ENCODE measurements around the gene RBM12.

The RBM12 gene

DNA sequence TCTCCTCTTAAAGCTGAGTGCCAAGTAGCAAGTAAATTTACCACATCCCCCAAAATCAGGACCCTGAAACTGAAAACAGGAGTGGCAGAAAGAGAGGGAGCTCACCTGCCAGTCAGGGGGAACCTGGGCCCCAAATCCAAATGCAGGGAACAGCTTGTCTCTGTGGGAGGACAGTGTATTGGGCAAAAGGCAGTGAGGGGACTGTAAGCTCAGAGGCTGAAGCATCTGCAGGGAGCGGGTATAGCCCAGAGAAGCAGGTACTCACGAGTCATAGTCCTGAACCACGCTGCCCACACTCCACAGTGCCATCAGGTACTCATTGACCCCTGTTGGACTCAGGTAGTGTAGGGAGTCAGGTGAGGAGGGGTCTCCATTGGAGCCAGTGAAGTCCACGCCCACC is 34.1 kb downstream of the RBM12 start:
- peaks cover 31% of the 10 kb centered on the region for H3K36me3 Mint-ChIP-seq (ENCODE audit: low read depth)
- H3K27me3 Mint-ChIP-seq (ENCODE audit: low read depth): no peaks in the 10 kb centered on the region
- no peak for DNase-seq (ENCODE audit: low spot score)
- H3K4me3 Mint-ChIP-seq: no peak overlapping the region
- H3K27ac Mint-ChIP-seq: no peak overlapping the region
- no peaks in the 10 kb centered on the region for H3K9me3 Mint-ChIP-seq
- no peaks in the 10 kb centered on the region for H3K4me1 Mint-ChIP-seq (ENCODE audit: low read depth)

DNA sequence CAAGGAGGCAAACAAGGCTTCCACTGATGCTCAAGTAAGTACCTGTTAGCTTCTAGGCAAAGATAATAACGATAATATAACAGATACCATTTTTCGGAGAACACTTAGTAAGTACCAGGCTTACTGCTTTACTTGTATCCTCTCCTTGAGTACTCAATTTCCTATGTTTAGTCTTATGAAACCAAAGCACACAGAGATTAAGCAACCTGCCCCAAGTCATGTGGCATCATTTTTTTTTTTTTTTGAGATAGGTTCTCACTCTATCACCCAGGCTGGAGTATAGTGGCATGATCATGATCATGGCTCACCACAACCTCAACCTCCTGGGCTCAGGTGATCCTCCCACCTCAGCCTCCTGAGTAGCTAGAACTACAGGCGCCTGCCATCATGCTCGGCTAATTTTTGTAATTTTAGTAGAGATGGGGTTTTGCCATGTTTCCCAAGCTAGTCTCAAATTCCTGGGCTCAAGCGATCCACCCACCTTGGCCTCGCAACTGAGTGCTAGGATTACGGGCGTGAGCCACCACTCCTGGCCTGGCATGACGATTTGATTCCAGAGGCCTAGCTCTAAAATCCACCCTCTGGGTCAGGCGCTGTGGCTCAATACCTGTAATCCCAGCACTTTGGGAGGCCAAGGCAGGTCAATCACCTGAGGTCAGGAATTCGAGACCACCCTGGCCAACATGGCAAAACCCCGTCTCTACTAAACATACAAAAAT is 35.1 kb downstream of the RBM12 start:
- H3K4me1 Mint-ChIP-seq (ENCODE audit: low read depth): no peaks in the 10 kb centered on the region
- DNase-seq (ENCODE audit: low spot score): no peak
- H3K4me3 Mint-ChIP-seq: no peak overlapping the region
- H3K27me3 Mint-ChIP-seq (ENCODE audit: low read depth): no peaks in the 10 kb centered on the region
- no peaks in the 10 kb centered on the region for H3K9me3 Mint-ChIP-seq
- no peak overlapping the region for H3K27ac Mint-ChIP-seq
- H3K36me3 Mint-ChIP-seq (ENCODE audit: low read depth): peaks cover 37% of the 10 kb centered on the region

GRCh38 chr20:35627121-35627520 is 37.6 kb downstream of the RBM12 start:
- Mint-ChIP-seq H3K27me3 (ENCODE audit: low read depth) (no peaks in the 10 kb centered on the region), H3K27ac (no peak overlapping the region), H3K4me1 (ENCODE audit: low read depth) (no peaks in the 10 kb centered on the region), H3K36me3 (ENCODE audit: low read depth) (peaks cover 37% of the 10 kb centered on the region), H3K9me3 (no peaks in the 10 kb centered on the region), H3K4me3 (no peak overlapping the region)
- no peak for DNase-seq (ENCODE audit: low spot score)

- H3K4me1 Mint-ChIP-seq (ENCODE audit: low read depth): no peaks in the 10 kb centered on the region
- H3K36me3 Mint-ChIP-seq (ENCODE audit: low read depth): peaks cover 38% of the 10 kb centered on the region
- H3K27ac Mint-ChIP-seq: no peak overlapping the region
- H3K4me3 Mint-ChIP-seq: no peak overlapping the region
- no peak for DNase-seq (ENCODE audit: low spot score)
- H3K9me3 Mint-ChIP-seq: no peaks in the 10 kb centered on the region
- H3K27me3 Mint-ChIP-seq (ENCODE audit: low read depth): no peaks in the 10 kb centered on the region
Observed at GRCh38 chr20:35626386-35627001, 38.2 kb downstream of the RBM12 start.

GRCh38 chr20:35625584-35626385 is 38.9 kb downstream of the RBM12 start:
- no peak for DNase-seq (ENCODE audit: low spot score)
- H3K27ac Mint-ChIP-seq: no peak overlapping the region
- no peaks in the 10 kb centered on the region for H3K4me1 Mint-ChIP-seq (ENCODE audit: low read depth)
- H3K4me3 Mint-ChIP-seq: no peak overlapping the region
- peaks cover 36% of the 10 kb centered on the region for H3K36me3 Mint-ChIP-seq (ENCODE audit: low read depth)
- no peaks in the 10 kb centered on the region for H3K27me3 Mint-ChIP-seq (ENCODE audit: low read depth)
- H3K9me3 Mint-ChIP-seq: no peaks in the 10 kb centered on the region

- Mint-ChIP-seq H3K27ac (no peak overlapping the region), H3K36me3 (ENCODE audit: low read depth) (peaks cover 16% of the 10 kb centered on the region), H3K4me3 (no peak overlapping the region), H3K27me3 (ENCODE audit: low read depth) (no peaks in the 10 kb centered on the region), H3K4me1 (ENCODE audit: low read depth) (peaks cover 21% of the 10 kb centered on the region), H3K9me3 (no peaks in the 10 kb centered on the region)
- DNase-seq (ENCODE audit: low spot score): no peak
Observed at GRCh38 chr20:35621560-35621946, 43.1 kb downstream of the RBM12 start.

- H3K4me1 Mint-ChIP-seq (ENCODE audit: low read depth): peaks cover 21% of the 10 kb centered on the region
- no peaks in the 10 kb centered on the region for H3K27me3 Mint-ChIP-seq (ENCODE audit: low read depth)
- H3K36me3 Mint-ChIP-seq (ENCODE audit: low read depth): peaks cover 11% of the 10 kb centered on the region
- H3K9me3 Mint-ChIP-seq: no peaks in the 10 kb centered on the region
- DNase-seq (ENCODE audit: low spot score): no peak
- H3K27ac Mint-ChIP-seq: no peak overlapping the region
- H3K4me3 Mint-ChIP-seq: no peak overlapping the region
Observed at GRCh38 chr20:35620818-35621559, 43.7 kb downstream of the RBM12 start.

DNA sequence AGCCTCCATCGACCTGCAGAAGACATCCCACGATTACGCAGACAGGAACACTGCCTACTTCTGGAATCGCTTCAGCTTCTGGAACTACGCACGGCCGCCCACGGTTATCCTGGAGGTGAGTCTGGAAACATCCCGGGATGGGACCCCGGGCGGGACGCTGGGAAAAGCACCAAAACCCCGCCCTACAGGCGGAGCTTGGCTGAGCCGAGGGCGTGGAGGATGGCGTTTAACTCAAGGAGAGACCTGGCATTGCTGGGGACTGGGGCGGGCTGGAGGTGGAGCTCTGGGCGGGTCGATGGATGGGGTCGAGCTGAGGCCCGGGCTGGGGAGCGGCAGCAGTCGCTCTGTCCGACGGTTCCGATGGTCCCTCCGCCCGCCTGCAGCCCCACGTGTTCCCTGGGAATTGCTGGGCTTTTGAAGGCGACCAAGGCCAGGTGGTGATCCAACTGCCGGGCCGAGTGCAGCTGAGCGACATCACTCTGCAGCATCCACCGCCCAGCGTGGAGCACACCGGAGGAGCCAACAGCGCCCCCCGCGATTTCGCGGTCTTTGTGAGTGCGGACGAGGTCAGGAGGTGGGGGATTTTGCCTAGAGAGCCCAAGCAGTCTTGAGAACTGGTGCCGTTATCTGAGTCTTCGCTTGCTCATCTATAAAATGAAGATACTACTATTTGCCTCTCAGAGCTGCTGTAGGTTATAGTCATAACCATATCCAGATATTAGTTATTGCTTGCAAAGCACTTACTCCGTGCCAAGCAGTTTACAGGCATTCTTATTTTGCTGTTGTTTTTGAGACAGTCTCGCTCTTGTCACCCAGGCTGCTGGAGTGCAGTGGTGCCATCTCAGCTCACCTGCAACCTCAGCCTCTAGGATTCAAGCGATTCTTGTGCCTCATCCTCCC is 45.3 kb downstream of the RBM12 start:
- Mint-ChIP-seq H3K4me1 (ENCODE audit: low read depth) (peaks cover 25% of the 10 kb centered on the region), H3K27ac (peak overlapping the region; percentile 83), H3K9me3 (no peaks in the 10 kb centered on the region), H3K36me3 (ENCODE audit: low read depth) (peaks cover 2% of the 10 kb centered on the region), H3K4me3 (peak overlapping the region; percentile 86), H3K27me3 (ENCODE audit: low read depth) (no peaks in the 10 kb centered on the region)
- DNase-seq (ENCODE audit: low spot score): peak; percentile 88

- DNase-seq (ENCODE audit: low spot score): peak; percentile 17
- peaks cover 27% of the 10 kb centered on the region for H3K4me1 Mint-ChIP-seq (ENCODE audit: low read depth)
- H3K27ac Mint-ChIP-seq: peak overlapping the region; percentile 91
- H3K9me3 Mint-ChIP-seq: no peaks in the 10 kb centered on the region
- H3K27me3 Mint-ChIP-seq (ENCODE audit: low read depth): no peaks in the 10 kb centered on the region
- H3K36me3 Mint-ChIP-seq (ENCODE audit: low read depth): peaks cover 2% of the 10 kb centered on the region
- H3K4me3 Mint-ChIP-seq: peak overlapping the region; percentile 86
Observed at GRCh38 chr20:35618263-35619131, 46.2 kb downstream of the RBM12 start.

DNA sequence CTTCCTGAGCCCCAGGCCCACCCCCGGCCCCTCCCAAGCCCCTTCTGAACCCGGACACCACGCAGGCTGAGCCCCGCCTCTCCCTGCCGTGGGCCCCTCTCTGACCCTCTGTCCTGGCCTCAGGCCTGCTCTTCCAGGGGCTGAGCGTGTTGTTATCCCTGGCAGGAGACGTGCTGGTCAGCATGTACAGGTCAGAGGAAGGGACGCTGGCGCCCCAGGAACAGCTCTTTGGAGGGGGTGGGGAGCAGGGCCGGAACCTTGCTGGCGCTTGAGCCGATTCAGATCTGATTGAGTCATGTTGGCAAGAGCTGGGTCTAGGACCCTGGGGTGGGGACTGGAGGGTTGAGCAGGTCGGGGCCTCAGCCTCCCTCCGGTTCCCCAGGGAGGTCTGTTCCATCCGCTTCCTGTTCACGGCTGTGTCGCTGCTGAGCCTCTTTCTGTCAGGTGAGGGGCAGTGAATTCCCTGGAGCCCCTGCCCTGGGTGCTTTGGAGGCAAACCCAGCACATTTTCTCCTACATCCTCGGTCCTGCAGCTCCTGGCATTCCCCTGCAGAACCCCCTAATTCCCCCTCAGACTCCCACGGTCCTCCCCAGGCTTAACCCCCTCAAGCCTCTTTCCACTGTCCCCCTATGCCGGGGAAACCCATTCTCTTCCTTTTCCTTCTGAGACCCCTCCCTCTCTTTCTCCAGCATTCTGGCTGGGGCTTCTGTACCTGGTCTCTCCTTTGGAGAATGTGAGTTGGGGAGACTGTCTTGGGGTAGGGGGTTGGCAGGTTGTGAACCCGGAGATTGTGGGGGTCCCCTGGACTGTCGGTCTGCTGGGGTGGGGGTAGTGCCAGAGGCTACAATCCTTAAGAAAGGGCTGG is 47.1 kb downstream of the RBM12 start:
- DNase-seq (ENCODE audit: low spot score): peak; percentile 45
- H3K4me1 Mint-ChIP-seq (ENCODE audit: low read depth): peaks cover 27% of the 10 kb centered on the region
- H3K36me3 Mint-ChIP-seq (ENCODE audit: low read depth): peaks cover 2% of the 10 kb centered on the region

GRCh38 chr20:35616465-35617396 is 48.0 kb downstream of the RBM12 start:
- peaks cover 2% of the 10 kb centered on the region for H3K36me3 Mint-ChIP-seq (ENCODE audit: low read depth)
- no peaks in the 10 kb centered on the region for H3K9me3 Mint-ChIP-seq
- peak overlapping the region; percentile 86 for H3K4me3 Mint-ChIP-seq
- peaks cover 27% of the 10 kb centered on the region for H3K4me1 Mint-ChIP-seq (ENCODE audit: low read depth)
- H3K27me3 Mint-ChIP-seq (ENCODE audit: low read depth): no peaks in the 10 kb centered on the region
- H3K27ac Mint-ChIP-seq: peak overlapping the region; percentile 91
- DNase-seq (ENCODE audit: low spot score): peak; percentile 61

More for the DNA sequence above, 47.1 kb downstream of the RBM12 start:
- Mint-ChIP-seq H3K4me3 (peak overlapping the region; percentile 86), H3K27me3 (ENCODE audit: low read depth) (no peaks in the 10 kb centered on the region), H3K9me3 (no peaks in the 10 kb centered on the region), H3K27ac (peak overlapping the region; percentile 91)
